Measurements from ENCODE around the gene ACSBG1.

The ACSBG1 gene

DNA sequence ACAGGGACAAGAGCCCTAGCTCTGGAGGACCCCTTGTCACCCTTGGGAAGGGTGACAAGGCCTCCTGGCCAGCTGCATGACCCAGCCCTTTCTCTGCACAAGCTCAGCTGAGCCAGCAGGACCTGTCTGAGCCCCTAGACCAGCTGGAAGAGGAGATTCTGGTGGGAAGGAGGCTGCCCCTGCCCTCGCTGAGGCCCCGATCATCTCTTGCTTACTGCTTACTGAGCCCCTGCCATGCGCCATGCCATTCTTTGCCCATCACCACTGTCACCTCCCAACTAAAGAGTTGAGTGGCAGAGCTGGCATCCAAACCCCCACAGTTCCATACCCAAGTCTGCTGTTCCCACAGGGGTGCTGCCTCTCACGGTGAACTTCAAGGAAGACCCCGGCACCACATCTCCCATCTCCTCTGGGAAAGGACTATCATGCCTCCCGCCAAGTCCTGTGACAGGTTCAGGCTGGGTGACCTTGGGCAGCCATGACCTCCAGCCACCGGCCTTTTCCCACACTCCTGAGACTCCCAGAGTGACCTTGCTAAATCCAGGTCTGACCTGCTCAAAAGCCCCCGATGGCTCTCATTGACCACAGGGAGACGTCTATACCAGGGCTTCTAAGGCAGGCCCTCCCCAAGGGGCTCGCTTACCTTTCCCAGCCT, 34.0 kb downstream of the ACSBG1 start:
- Histone ChIP-seq H3K27ac (ENCODE audit: low read length) (no peak overlapping the region), H3K4me3 (ENCODE audit: low read depth in 1 of 2, low read length in 2 of 2) (no peak overlapping the region), H3K4me1 (ENCODE audit: insufficient read depth, low read length) (peaks cover 2% of the 10 kb centered on the region), H4K20me1 (ENCODE audit: insufficient read depth, low read length) (no peaks in the 10 kb centered on the region), H3K36me3 (ENCODE audit: insufficient read depth, low read length) (no peaks in the 10 kb centered on the region), H3K9me3 (ENCODE audit: insufficient read depth, low read length, severe bottlenecking) (no peaks in the 10 kb centered on the region), H3K27me3 (ENCODE audit: insufficient read depth, low read length, poor library complexity) (no peaks in the 10 kb centered on the region), H3K79me2 (ENCODE audit: insufficient read depth, low read length) (no peaks in the 10 kb centered on the region), H2AFZ (ENCODE audit: low read depth, low read length) (no peak overlapping the region), H3K9ac (ENCODE audit: low read depth, low read length) (no peak overlapping the region), H3K4me2 (ENCODE audit: insufficient read depth, low read length) (no peak overlapping the region)
- no peak for ATAC-seq (ENCODE audit: insufficient read depth, low read depth)
- TF ChIP-seq, protein P1, sequence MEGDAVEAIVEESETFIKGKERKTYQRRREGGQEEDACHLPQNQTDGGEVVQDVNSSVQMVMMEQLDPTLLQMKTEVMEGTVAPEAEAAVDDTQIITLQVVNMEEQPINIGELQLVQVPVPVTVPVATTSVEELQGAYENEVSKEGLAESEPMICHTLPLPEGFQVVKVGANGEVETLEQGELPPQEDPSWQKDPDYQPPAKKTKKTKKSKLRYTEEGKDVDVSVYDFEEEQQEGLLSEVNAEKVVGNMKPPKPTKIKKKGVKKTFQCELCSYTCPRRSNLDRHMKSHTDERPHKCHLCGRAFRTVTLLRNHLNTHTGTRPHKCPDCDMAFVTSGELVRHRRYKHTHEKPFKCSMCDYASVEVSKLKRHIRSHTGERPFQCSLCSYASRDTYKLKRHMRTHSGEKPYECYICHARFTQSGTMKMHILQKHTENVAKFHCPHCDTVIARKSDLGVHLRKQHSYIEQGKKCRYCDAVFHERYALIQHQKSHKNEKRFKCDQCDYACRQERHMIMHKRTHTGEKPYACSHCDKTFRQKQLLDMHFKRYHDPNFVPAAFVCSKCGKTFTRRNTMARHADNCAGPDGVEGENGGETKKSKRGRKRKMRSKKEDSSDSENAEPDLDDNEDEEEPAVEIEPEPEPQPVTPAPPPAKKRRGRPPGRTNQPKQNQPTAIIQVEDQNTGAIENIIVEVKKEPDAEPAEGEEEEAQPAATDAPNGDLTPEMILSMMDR (IDR thresholded peaks at IDR 0.05; ENCODE audit: borderline replicate concordance, extremely low read depth, low read length, poor library complexity, severe bottlenecking), result no peak
- TF ChIP-seq EZH2 (IDR thresholded peaks at IDR 0.05; ENCODE audit: borderline replicate concordance, low read depth, low read length, severe bottlenecking), result no peak
- no peak for DNase-seq

DNA sequence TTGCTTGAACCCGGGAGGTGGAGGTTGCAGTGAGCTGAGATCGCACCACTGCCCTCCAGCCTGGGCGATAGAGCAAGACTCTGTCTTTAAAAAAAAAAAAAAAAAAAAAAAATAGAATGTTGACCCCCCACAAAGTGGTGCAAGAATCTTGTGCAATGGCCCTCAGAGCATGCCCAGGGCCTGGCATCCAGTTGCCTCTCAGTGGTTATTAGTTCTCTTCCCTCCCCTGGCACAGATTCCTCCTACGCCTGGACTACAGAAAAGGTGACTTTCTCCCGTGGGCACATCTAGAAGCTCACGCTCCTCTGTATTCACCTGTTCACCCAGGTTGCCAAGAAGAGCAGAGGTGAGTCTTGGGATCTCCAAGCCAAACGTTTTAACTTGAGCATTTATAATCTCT, 36.7 kb downstream of the ACSBG1 start:
- Histone ChIP-seq H3K9me3 (ENCODE audit: insufficient read depth, low read length, severe bottlenecking) (no peaks in the 10 kb centered on the region), H3K27me3 (ENCODE audit: insufficient read depth, low read length, poor library complexity) (no peaks in the 10 kb centered on the region), H3K4me1 (ENCODE audit: insufficient read depth, low read length) (peaks cover 6% of the 10 kb centered on the region), H3K9ac (ENCODE audit: low read depth, low read length) (no peak overlapping the region), H3K4me3 (ENCODE audit: low read depth in 1 of 2, low read length in 2 of 2) (no peak overlapping the region), H4K20me1 (ENCODE audit: insufficient read depth, low read length) (no peaks in the 10 kb centered on the region), H2AFZ (ENCODE audit: low read depth, low read length) (no peak overlapping the region), H3K36me3 (ENCODE audit: insufficient read depth, low read length) (no peaks in the 10 kb centered on the region), H3K79me2 (ENCODE audit: insufficient read depth, low read length) (no peaks in the 10 kb centered on the region), H3K4me2 (ENCODE audit: insufficient read depth, low read length) (no peak overlapping the region), H3K27ac (ENCODE audit: low read length) (no peak overlapping the region)
- ATAC-seq (ENCODE audit: insufficient read depth, low read depth) (no peak), DNase-seq (no peak)
- TF ChIP-seq, protein P1 (IDR thresholded peaks at IDR 0.05; ENCODE audit: borderline replicate concordance, extremely low read depth, low read length, poor library complexity, severe bottlenecking), result no peak
- no peak for TF ChIP-seq EZH2 (IDR thresholded peaks at IDR 0.05; ENCODE audit: borderline replicate concordance, low read depth, low read length, severe bottlenecking)

DNA sequence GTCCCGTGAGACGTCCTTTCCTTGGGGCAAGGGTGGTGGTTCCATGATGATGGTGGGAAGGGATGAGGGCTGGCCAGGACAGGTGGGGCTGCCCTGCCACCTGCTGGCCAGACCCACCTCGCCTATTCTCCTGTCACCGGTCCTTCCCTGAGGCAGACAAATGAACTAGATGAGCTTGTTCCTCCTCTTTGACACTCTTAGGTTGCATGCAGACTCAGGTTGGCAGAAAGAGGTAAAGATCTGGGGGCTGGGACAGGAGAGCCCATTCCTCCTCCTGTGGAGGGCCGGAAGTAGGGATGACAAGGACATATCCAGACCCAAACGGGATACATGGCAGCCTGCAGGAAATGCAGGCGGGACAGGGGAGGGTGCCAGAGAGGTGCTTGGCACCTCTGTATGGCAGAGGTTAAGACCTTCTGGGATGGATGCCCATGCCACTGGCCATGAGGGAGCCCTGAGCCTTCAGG, 38.6 kb downstream of the ACSBG1 start:
- H3K9me3 ChIP-seq (ENCODE audit: insufficient read depth, low read length, severe bottlenecking), result no peaks in the 10 kb centered on the region
- 0 out of 2 replicates have a peak overlapping the region, but pooled peaks have one; percentile 24 for H3K27ac ChIP-seq (ENCODE audit: low read length)
- H2AFZ ChIP-seq (ENCODE audit: low read depth, low read length), result 0 out of 2 replicates have a peak overlapping the region, but pooled peaks have one; percentile 58
- H3K9ac ChIP-seq (ENCODE audit: low read depth, low read length), result no peak overlapping the region
- H4K20me1 ChIP-seq (ENCODE audit: insufficient read depth, low read length), result no peaks in the 10 kb centered on the region
- H3K4me3 ChIP-seq (ENCODE audit: low read depth in 1 of 2, low read length in 2 of 2), result no peak overlapping the region
- ATAC-seq (ENCODE audit: insufficient read depth, low read depth) (peak; percentile 97), DNase-seq (peak; percentile 64)
- TF ChIP-seq, protein P1 (IDR thresholded peaks at IDR 0.05; ENCODE audit: borderline replicate concordance, extremely low read depth, low read length, poor library complexity, severe bottlenecking), result peak; percentile 93
- no peak for TF ChIP-seq EZH2 (IDR thresholded peaks at IDR 0.05; ENCODE audit: borderline replicate concordance, low read depth, low read length, severe bottlenecking)
- H3K4me1 ChIP-seq (ENCODE audit: insufficient read depth, low read length), result peaks cover 6% of the 10 kb centered on the region
- H3K79me2 ChIP-seq (ENCODE audit: insufficient read depth, low read length), result no peaks in the 10 kb centered on the region
- no peaks in the 10 kb centered on the region for H3K27me3 ChIP-seq (ENCODE audit: insufficient read depth, low read length, poor library complexity)
- H3K36me3 ChIP-seq (ENCODE audit: insufficient read depth, low read length), result no peaks in the 10 kb centered on the region
- no peak overlapping the region for H3K4me2 ChIP-seq (ENCODE audit: insufficient read depth, low read length)

Data from DND-41 (cell line).